ENCODE data around the gene OTOF.

Gene OTOF

GRCh38 chr2:26411419-26411818 lies 66.5 kb downstream of the OTOF start:
- no peak for DNase-seq (ENCODE audit: low read depth)
- H3K4me3 ChIP-seq (ENCODE audit: low read depth, low read length): no peak overlapping the region
- no peak for TF ChIP-seq CTCF (IDR thresholded peaks at IDR 0.05; ENCODE audit: control insufficient read depth, extremely low read depth, insufficient read depth)

GRCh38 chr2:26410764-26411243 lies 67.1 kb downstream of the OTOF start:
- no peak overlapping the region for H3K4me3 ChIP-seq (ENCODE audit: low read depth, low read length)
- no peak for TF ChIP-seq CTCF (IDR thresholded peaks at IDR 0.05; ENCODE audit: control insufficient read depth, extremely low read depth, insufficient read depth)
- DNase-seq (ENCODE audit: low read depth): no peak

- no peak for DNase-seq (ENCODE audit: low read depth)
- no peak for TF ChIP-seq CTCF (IDR thresholded peaks at IDR 0.05; ENCODE audit: control insufficient read depth, extremely low read depth, insufficient read depth)
Measured at GRCh38 chr2:26409785-26410184, 68.1 kb downstream of the OTOF start.

GRCh38 chr2:26407526-26407925 lies 70.4 kb downstream of the OTOF start:
- no peak for TF ChIP-seq CTCF (IDR thresholded peaks at IDR 0.05; ENCODE audit: control insufficient read depth, extremely low read depth, insufficient read depth)

More at GRCh38 chr2:26409785-26410184, 68.1 kb downstream of the OTOF start:
- H3K4me3 ChIP-seq (ENCODE audit: low read depth, low read length): no peak overlapping the region

More at GRCh38 chr2:26407526-26407925, 70.4 kb downstream of the OTOF start:
- no peak overlapping the region for H3K4me3 ChIP-seq (ENCODE audit: low read depth, low read length)
- DNase-seq (ENCODE audit: low read depth): no peak
